D721Med (cell line): ENCODE measurements around the gene CSK.

Experiments
- DNase-seq: peaks from one replicate; pipeline ENCODE4 v3.0.0; 2011; ENCODE audit warnings: low spot score; ENCODE audit not compliant: insufficient read length
- FAIRE-seq: peaks from 2 replicates; lab custom pipeline; 2011; peaks lifted over from hg19 to GRCh38; lab: Jason Lieb, UNC
- TF ChIP-seq, protein P1 (sequence below): IDR thresholded peaks from 2 replicates; pipeline ENCODE4 v1.5.1; 2012; ENCODE audit warnings: mild to moderate bottlenecking, control low read depth; ENCODE audit not compliant: insufficient read depth; ENCODE audit errors: missing control alignments

Gene CSK

DNA sequence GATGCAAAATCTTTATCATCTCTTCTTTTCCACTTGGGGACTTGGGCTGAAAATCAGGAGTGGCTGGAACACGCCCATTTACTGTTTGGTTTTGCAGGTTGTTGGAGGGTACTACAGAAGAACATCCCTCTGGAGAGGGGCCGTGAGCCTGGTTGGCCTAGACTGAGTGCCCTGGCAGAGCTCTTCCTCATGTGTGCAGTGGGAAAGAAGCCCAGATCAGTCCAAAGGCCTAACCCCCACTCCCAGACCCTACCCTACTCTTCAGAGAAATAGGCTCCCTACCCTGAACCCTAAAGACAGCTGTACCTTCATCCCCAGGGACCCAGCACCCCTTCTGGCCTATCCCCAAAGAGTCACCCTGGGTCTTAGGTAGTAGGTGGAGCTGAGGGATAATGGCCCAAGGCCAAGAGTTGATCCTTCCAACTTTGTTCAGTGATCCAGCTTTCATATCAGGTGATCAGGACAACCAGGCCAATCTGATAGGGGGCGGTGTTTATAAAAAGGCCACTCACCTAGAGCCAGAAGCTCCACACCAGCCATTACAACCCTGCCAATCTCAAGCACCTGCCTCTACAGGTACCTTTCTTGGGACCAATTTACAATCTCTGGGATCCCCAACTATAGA is 33.4 kb upstream of the CSK start, which contains the start of gene CYP1A2:
CYP1A2 (plus strand) TSS at position 524 of the 625 bp plus-strand sequence. CDS start 894 bp downstream, outside the sequence.
- TF ChIP-seq, protein P1, sequence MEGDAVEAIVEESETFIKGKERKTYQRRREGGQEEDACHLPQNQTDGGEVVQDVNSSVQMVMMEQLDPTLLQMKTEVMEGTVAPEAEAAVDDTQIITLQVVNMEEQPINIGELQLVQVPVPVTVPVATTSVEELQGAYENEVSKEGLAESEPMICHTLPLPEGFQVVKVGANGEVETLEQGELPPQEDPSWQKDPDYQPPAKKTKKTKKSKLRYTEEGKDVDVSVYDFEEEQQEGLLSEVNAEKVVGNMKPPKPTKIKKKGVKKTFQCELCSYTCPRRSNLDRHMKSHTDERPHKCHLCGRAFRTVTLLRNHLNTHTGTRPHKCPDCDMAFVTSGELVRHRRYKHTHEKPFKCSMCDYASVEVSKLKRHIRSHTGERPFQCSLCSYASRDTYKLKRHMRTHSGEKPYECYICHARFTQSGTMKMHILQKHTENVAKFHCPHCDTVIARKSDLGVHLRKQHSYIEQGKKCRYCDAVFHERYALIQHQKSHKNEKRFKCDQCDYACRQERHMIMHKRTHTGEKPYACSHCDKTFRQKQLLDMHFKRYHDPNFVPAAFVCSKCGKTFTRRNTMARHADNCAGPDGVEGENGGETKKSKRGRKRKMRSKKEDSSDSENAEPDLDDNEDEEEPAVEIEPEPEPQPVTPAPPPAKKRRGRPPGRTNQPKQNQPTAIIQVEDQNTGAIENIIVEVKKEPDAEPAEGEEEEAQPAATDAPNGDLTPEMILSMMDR, result no peak
- DNase-seq (no peak), FAIRE-seq (no peak)

DNA sequence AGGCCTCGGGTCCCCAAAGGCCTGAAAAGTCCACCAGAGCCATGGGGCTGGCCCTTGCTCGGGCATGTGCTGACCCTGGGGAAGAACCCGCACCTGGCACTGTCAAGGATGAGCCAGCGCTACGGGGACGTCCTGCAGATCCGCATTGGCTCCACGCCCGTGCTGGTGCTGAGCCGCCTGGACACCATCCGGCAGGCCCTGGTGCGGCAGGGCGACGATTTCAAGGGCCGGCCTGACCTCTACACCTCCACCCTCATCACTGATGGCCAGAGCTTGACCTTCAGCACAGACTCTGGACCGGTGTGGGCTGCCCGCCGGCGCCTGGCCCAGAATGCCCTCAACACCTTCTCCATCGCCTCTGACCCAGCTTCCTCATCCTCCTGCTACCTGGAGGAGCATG is 32.0 kb upstream of the CSK start:
- DNase-seq (no peak), FAIRE-seq (no peak)
- TF ChIP-seq, protein P1, result no peak

DNA sequence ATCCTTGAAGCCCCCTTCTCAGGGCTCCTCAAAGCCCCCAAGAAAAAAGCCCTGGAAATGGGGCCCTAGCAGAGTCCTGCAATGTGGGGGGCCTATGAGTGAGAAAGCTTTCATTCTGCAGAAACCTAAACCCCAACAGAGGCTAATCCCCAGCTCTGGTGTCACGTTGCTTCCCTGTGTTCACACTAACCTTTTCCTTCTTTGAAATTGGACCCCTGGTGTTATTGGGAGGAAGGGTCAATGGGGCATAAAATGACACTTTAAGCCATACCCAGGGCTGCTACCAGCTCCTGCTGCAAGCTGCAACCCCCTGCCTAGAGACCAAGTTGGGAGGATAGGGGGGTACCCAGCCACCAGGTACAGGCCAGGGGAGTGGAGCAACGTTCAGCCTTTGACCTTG is 31.1 kb upstream of the CSK start:
- DNase-seq (no peak), FAIRE-seq (no peak)
- TF ChIP-seq, protein P1, result no peak

DNA sequence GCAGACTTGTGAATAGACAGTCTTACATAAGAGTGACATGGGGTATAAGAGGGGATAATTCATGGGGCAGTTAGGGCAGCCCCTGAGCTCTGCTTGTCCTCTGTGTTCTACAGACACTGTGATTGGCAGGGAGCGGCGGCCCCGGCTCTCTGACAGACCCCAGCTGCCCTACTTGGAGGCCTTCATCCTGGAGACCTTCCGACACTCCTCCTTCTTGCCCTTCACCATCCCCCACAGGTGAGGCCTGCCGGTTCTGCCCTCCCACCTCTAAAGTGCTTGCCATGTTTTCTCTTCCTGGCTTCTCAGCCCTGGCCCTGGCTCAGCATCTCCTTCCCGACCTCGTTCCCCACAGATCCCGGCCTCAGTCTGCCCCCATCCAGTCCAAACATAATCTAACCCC is 29.9 kb upstream of the CSK start:
- DNase-seq (no peak), FAIRE-seq (no peak)

DNA sequence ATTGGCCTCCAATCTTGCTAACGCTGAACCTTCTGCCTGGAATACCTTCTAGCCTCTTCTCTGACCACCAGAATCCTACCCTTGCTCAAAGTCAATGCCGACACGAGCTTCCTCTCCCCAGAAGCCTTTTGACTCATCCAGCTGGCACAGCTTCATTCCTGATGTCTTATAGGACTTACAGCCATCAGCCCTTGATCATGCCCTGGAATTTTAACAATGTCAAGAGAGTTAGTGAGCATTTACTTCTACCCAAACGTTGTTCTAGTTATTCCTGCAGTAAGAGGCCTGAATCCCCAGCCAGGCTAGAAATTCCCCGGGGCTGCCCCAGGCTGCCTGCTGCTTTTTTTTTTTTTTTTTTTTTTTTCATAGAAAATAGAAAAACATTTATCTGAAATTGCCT is 29.3 kb upstream of the CSK start:
- TF ChIP-seq, protein P1, result no peak
- DNase-seq (no peak), FAIRE-seq (no peak)

More for the DNA sequence above, 29.9 kb upstream of the CSK start:
- TF ChIP-seq, protein P1, result no peak

DNA sequence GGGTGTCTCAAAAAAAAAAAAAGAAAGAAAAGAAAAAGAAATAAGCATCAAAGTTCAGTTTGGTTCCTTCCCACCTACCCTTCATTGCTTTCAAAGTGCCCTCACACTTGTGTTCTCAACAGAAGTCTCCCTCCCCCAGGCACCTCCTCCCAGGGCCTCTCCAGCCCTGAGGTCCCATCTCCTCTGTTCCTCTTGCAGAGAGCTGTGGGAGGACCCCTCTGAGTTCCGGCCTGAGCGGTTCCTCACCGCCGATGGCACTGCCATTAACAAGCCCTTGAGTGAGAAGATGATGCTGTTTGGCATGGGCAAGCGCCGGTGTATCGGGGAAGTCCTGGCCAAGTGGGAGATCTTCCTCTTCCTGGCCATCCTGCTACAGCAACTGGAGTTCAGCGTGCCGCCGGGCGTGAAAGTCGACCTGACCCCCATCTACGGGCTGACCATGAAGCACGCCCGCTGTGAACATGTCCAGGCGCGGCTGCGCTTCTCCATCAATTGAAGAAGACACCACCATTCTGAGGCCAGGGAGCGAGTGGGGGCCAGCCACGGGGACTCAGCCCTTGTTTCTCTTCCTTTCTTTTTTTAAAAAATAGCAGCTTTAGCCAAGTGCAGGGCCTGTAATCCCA is 27.2 kb upstream of the CSK start:
- TF ChIP-seq, protein P1, result no peak
- DNase-seq, result no peak
- FAIRE-seq, result no peak

DNA sequence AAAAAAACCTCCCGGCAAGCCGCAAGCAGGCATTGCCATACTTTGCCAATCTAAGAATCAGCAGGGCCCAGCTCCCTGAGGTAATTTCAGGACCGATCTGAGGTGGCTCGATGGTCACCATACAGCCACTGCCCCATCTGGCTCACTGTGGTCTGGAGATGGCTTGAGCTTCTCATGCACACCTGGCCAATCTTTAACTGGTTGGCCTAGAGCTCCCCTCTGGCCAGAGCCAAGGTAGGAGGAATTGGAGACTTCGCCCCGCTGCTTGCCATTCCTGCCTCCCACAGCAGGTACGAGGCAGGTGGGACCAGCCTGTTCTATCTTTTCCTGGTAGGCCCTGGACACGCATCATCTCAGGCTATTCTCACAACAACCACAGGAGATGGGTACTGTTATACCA is 23.1 kb upstream of the CSK start:
- TF ChIP-seq, protein P1, result no peak
- FAIRE-seq (no peak), DNase-seq (no peak)
